OCI-M1 (cell line): Measurements from ENCODE around the gene RBM34.
A peak's percentile ranks its signal among the peaks of the same experiment; 100 is the strongest.
"Not testable (repeated sequence)": the region's sequence is repeated elsewhere in the genome, so short reads cannot be mapped to it uniquely, and the experiment has no call there.

Source experiments
- DNase-seq: peaks from one replicate; lab custom pipeline; 2025; lab: John Stamatoyannopoulos, UW

The RBM34 gene, protein sequence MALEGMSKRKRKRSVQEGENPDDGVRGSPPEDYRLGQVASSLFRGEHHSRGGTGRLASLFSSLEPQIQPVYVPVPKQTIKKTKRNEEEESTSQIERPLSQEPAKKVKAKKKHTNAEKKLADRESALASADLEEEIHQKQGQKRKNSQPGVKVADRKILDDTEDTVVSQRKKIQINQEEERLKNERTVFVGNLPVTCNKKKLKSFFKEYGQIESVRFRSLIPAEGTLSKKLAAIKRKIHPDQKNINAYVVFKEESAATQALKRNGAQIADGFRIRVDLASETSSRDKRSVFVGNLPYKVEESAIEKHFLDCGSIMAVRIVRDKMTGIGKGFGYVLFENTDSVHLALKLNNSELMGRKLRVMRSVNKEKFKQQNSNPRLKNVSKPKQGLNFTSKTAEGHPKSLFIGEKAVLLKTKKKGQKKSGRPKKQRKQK

GRCh38 chr1:235160957-235161684 lies at the start of gene RBM34:
TSS of gene RBM34 (minus strand) at chr1:235161250. CDS start at chr1:235161226, 24 bp downstream.
- peak; percentile 97 for DNase-seq

- peak; percentile 46 for DNase-seq
These were observed 46.1 kb upstream of the RBM34 start for GRCh38 chr1:235207209-235207565.

- DNase-seq = peak; percentile 43
These were observed 45.6 kb upstream of the RBM34 start for GRCh38 chr1:235206533-235207208.

- no peak for DNase-seq
These were observed 44.6 kb upstream of the RBM34 start for GRCh38 chr1:235205687-235206086.

- no peak for DNase-seq
These were observed 42.4 kb upstream of the RBM34 start for GRCh38 chr1:235203428-235203827.

DNA sequence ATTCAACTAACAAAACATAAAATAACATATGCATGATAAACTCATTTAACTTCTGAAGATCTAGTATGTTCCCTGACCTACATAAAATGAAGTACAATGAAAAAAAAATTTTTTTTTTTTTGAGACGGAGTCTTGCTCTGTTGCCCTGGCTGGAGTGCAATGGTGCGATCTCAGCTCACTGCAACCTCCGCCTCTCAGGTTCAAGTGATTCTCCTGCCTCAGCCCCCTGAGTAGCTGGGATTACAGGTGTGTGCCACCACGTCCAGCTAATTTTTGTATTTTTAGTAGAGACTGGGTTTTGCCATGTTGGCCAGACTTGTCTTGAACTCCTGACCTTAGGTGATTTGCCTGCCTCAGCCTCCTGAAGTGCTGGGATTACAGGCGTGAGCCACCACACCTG lies 41.4 kb upstream of the RBM34 start:
- not testable (repeated sequence) for DNase-seq

GRCh38 chr1:235199441-235199840 lies 38.4 kb upstream of the RBM34 start:
- peak; percentile 85 for DNase-seq

- DNase-seq = no peak
These were observed 29.4 kb upstream of the RBM34 start for GRCh38 chr1:235190431-235190830.

DNA sequence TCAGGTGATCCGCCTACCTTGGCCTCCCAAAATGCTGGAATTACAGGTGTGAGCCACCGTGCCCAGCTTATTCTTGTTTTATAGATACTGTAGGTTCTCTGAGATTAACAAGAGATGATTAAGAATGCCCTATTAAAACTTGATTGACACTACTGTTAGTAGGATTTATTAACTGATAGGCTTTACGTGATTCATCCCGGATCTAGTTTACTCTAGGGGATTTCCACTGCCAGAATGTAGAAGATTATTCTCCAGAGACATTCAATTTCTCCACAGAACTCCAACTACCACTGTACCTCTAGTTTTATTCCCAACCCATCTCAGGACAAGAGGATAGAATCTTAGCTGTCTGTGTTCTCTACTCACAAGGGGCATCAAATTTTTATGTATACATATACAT lies 26.3 kb upstream of the RBM34 start:
- no peak for DNase-seq

GRCh38 chr1:235181561-235182245 lies 20.7 kb upstream of the RBM34 start:
- DNase-seq = no peak

GRCh38 chr1:235180916-235181460 lies 19.9 kb upstream of the RBM34 start:
- DNase-seq = no peak

GRCh38 chr1:235176486-235176885 lies 15.4 kb upstream of the RBM34 start:
- DNase-seq = no peak

DNA sequence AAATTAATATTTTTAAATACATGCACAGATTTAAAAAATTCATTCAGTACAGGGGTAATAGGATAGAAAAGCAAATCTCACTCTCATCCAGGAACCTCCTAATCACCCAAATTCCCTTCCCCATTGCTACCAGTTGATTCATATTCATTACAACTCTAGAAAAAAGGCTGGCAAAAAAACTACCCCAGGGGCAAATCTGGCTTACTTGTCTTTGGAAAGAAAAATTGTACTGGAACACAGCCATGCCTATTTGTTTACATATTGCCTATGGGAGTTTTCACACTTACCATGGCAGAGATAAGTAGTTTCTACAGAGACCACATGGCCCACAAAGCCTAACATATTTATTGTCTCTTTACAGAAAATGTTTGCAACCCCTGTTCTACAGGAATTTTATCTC lies 8.9 kb upstream of the RBM34 start:
- DNase-seq = no peak

DNA sequence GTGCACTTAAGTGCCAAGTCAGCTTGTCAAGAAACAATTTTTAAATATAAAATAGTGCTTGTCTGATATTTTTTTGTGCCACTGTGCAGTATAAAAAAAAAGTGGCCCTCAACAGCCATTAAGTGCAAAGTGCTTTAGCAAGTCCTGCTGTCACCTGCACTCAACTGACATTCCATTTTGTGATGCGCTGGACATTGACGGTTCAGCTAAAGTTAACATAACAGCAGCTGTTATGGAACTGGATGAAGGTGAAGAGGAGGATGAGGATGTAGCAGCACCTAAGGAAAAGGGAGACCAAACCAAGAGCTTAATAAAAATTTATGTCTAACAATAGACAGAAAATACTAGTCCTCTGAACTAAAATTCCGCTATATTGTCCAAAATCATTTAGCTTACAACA lies 7.3 kb upstream of the RBM34 start:
- DNase-seq = no peak

- no peak for DNase-seq
These were observed 756 bp upstream of the RBM34 start for GRCh38 chr1:235161685-235162327.

DNA sequence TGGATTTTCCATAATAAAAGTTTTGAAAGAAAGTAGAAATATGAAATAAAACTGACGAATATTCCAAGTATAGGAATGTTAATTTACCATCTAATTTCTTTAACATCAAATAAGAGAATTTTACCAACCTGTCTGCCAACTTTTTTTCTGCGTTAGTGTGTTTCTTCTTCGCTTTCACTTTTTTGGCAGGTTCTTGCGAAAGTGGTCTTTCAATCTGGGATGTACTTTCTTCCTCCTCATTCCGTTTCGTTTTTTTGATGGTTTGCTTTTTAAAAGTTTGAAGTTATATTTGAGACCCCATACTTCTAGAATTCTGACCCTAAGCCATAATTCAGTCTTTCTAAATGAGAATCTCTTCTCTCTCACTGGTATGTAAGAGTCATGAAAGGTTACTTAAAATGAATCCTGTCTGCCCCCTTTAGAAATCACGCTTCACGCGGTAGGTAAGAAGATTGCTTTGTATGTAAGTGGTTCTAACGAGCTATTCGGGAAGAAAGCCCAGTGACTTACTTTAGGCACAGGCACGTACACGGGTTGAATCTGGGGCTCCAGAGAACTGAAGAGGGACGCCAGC lies 580 bp downstream of the RBM34 start:
- DNase-seq = peak; percentile 85

DNA sequence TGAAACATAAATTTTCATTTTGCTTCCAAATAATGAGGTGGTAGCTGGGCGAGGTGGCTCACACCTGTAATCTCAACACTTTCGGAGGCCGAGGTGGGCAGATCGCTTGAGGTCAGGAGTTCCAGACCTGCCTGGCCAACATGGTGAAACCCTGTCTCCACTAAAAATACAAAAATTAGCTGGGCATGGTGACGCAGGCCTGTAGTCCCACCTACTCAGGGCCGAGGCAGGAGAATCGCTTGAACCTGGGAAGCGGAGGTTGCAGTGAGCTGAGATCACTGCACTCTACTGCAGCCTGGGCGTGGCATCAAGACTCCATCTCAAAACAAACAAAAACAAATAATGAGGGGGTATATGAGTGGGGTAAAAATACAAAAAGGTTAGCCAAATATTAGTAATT lies 1.1 kb downstream of the RBM34 start:
- DNase-seq = not testable (repeated sequence)

DNA sequence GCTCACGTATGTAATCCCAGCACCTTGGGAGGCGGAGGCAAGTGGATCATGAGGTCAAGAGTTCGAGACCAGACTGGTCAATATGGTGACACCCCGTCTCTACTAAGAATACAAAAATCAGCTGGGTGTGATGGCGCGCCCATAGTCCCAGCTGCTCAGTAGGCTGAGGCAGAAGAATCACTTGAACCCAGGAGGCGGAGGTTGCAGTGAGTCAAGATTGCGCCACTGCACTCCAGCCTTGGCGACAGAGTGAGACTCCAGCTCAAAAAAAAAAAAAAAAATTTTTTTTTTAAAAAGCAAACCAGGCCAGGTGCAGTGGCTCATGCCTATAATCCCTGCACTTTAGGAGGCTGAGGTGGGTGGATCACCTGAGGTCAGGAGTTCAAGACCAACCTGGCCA lies 1.8 kb downstream of the RBM34 start:
- DNase-seq = not testable (repeated sequence)

GRCh38 chr1:235158680-235159079 lies 2.4 kb downstream of the RBM34 start:
- DNase-seq = no peak

DNA sequence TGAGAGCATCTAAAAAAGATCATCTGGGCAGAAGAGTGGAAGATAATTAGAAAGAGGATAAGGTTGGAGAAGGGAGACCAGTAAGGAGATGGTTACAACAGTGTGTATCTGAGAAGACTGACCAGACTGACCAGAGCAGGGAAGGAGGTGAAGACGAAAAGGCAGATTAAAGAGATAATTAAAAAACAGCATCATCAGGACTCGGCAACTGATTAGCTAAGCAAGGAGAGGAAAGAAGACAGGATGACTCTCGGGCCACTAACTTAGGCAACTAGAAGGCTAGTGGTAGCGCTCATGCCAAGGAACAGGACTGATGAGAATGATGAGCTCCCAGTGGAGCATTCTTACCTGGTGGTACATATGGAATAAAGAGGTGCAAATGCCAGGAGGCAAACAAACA lies 3.9 kb downstream of the RBM34 start:
- DNase-seq = no peak

- no peak for DNase-seq
These were observed 4.3 kb downstream of the RBM34 start for GRCh38 chr1:235156740-235157139.
